ENCODE measurements around the gene FUBP3.

- TF ChIP-seq, protein P1, sequence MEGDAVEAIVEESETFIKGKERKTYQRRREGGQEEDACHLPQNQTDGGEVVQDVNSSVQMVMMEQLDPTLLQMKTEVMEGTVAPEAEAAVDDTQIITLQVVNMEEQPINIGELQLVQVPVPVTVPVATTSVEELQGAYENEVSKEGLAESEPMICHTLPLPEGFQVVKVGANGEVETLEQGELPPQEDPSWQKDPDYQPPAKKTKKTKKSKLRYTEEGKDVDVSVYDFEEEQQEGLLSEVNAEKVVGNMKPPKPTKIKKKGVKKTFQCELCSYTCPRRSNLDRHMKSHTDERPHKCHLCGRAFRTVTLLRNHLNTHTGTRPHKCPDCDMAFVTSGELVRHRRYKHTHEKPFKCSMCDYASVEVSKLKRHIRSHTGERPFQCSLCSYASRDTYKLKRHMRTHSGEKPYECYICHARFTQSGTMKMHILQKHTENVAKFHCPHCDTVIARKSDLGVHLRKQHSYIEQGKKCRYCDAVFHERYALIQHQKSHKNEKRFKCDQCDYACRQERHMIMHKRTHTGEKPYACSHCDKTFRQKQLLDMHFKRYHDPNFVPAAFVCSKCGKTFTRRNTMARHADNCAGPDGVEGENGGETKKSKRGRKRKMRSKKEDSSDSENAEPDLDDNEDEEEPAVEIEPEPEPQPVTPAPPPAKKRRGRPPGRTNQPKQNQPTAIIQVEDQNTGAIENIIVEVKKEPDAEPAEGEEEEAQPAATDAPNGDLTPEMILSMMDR (IDR thresholded peaks at IDR 0.05): no peak
- TF ChIP-seq POLR2A (IDR thresholded peaks at IDR 0.05) (no peak), EP300 (IDR thresholded peaks at IDR 0.05; ENCODE audit: low read depth) (no peak), POLR2AphosphoS5 (IDR thresholded peaks at IDR 0.05) (no peak)
These were observed 87.7 kb downstream of the FUBP3 start for GRCh38 chr9:130667120-130667435.
